ENCODE measurements around the gene EID3. TPM values are rescaled to one million over a fixed set of nuclear protein-coding genes. Genes with fewer than 3 reads are reported as not detected.
A peak's percentile ranks its signal among the peaks of the same experiment; 100 is the strongest.

EID3 gene
- total RNA-seq, 1 experiment from 2014 or later = 3.0 TPM

DNA sequence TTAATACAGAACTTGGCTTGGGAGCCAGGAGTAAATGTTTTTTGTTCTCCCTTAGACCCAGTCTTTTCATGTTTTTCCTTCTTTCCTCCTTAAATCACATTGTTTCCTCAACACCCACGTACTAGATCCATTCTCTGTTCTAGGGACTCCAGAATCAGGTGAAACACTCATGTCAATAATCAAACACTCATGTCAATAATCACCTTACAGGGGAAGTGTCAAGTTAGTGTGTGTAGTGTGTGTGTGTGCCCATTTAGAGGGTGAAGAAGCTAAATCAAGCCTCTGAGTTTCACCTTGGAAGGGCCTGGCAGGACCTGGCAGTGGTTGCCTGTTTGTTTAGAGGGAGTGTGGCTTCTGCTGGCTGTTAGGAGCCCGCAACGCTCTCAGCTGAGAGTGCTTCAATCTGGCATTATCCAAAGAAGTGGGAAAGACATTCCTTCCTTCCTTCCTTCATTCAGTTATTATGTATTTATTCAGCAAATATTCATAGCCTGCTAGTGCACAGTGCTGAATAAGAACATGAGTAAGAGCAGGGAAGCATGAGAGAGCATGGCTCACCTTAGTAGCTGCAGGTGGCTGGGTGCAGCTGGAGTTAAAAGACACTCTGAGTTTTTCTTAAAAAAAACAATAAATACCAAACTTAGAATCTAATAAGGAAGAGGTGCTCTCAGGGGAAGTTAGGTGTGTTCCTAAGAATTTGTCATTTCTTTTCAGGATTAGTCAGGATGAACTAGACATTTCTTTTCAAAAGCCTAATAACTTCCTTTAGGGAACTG is 17.6 kb upstream of the EID3 start:
- no peak for DNase-seq (ENCODE audit: unreplicated experiment)
- intact Hi-C loops (cut with micrococcal nuclease) = loop anchor here (1.0 to 5.0 kb wide), 2 partner anchors 67 to 149 kb away; partner anchors contain the start of gene NFYB
- BruUV-seq (replicated peaks) = TSS peak; percentile 68
- TF ChIP-seq, protein P1, sequence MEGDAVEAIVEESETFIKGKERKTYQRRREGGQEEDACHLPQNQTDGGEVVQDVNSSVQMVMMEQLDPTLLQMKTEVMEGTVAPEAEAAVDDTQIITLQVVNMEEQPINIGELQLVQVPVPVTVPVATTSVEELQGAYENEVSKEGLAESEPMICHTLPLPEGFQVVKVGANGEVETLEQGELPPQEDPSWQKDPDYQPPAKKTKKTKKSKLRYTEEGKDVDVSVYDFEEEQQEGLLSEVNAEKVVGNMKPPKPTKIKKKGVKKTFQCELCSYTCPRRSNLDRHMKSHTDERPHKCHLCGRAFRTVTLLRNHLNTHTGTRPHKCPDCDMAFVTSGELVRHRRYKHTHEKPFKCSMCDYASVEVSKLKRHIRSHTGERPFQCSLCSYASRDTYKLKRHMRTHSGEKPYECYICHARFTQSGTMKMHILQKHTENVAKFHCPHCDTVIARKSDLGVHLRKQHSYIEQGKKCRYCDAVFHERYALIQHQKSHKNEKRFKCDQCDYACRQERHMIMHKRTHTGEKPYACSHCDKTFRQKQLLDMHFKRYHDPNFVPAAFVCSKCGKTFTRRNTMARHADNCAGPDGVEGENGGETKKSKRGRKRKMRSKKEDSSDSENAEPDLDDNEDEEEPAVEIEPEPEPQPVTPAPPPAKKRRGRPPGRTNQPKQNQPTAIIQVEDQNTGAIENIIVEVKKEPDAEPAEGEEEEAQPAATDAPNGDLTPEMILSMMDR (IDR thresholded peaks at IDR 0.05; ENCODE audit: unreplicated experiment) = no peak
- ChIA-PET POLR2A (interaction anchor here (0.6 to 10.1 kb wide), 19 partner anchors 10 to 950 kb away, joined by 3 to 417 read pairs (median 12); partner anchors contain the start of genes APPL2, HSP90B1, NFYB and NOPCHAP1), CTCF (interaction anchor here (0.8 to 1.9 kb wide), 4 partner anchors 10 to 228 kb away, joined by 4 to 7 read pairs (median 5); no protein-coding TSS in a partner anchor)
- Mint-ChIP-seq H3K4me3 (ENCODE audit: unreplicated experiment) (peak overlapping the region; percentile 98), H3K4me1 (ENCODE audit: insufficient read depth, unreplicated experiment) (peaks cover 18% of the 10 kb centered on the region), H3K36me3 (ENCODE audit: insufficient read depth, unreplicated experiment) (peaks cover 22% of the 10 kb centered on the region), H3K27ac (ENCODE audit: low read depth, unreplicated experiment) (peak overlapping the region; percentile 100), H3K9me3 (ENCODE audit: unreplicated experiment) (no peaks in the 10 kb centered on the region), H3K27me3 (ENCODE audit: insufficient read depth, unreplicated experiment) (no peaks in the 10 kb centered on the region)

GRCh38 chr12:104286516-104287482 is 16.7 kb upstream of the EID3 start:
- TSS peak; percentile 67 for BruUV-seq (replicated peaks)
- peaks cover 31% of the 10 kb centered on the region for H3K36me3 Mint-ChIP-seq (ENCODE audit: insufficient read depth, unreplicated experiment)
- peak; percentile 99 for DNase-seq (ENCODE audit: unreplicated experiment)
- no peaks in the 10 kb centered on the region for H3K27me3 Mint-ChIP-seq (ENCODE audit: insufficient read depth, unreplicated experiment)
- intact Hi-C loops (cut with micrococcal nuclease) = loop anchor here (1.0 to 5.0 kb wide), 2 partner anchors 67 to 149 kb away; partner anchors contain the start of gene NFYB
- H3K4me1 Mint-ChIP-seq (ENCODE audit: insufficient read depth, unreplicated experiment) = peaks cover 14% of the 10 kb centered on the region
- TF ChIP-seq, protein P1 (IDR thresholded peaks at IDR 0.05; ENCODE audit: unreplicated experiment) = no peak
- H3K4me3 Mint-ChIP-seq (ENCODE audit: unreplicated experiment) = peak overlapping the region; percentile 98
- no peaks in the 10 kb centered on the region for H3K9me3 Mint-ChIP-seq (ENCODE audit: unreplicated experiment)
- ChIA-PET CTCF (interaction anchor here (0.6 to 2.9 kb wide), 15 partner anchors 11 to 1363 kb away, joined by 3 to 19 read pairs (median 5); partner anchors contain the start of gene NFYB), POLR2A (interaction anchor here (0.6 to 10.1 kb wide), 27 partner anchors 11 to 949 kb away, joined by 3 to 417 read pairs (median 8); partner anchors contain the start of genes APPL2, EID3, HSP90B1 and NFYB)
- peak overlapping the region; percentile 100 for H3K27ac Mint-ChIP-seq (ENCODE audit: low read depth, unreplicated experiment)

GRCh38 chr12:104288635-104289274 is 14.8 kb upstream of the EID3 start:
- Mint-ChIP-seq H3K27ac (ENCODE audit: low read depth, unreplicated experiment) (peak overlapping the region; percentile 100), H3K4me3 (ENCODE audit: unreplicated experiment) (peak overlapping the region; percentile 98), H3K36me3 (ENCODE audit: insufficient read depth, unreplicated experiment) (peaks cover 51% of the 10 kb centered on the region), H3K4me1 (ENCODE audit: insufficient read depth, unreplicated experiment) (peaks cover 27% of the 10 kb centered on the region), H3K27me3 (ENCODE audit: insufficient read depth, unreplicated experiment) (no peaks in the 10 kb centered on the region), H3K9me3 (ENCODE audit: unreplicated experiment) (no peaks in the 10 kb centered on the region)
- TF ChIP-seq, protein P1 (IDR thresholded peaks at IDR 0.05; ENCODE audit: unreplicated experiment) = no peak
- no TSS peak for BruUV-seq (replicated peaks)
- intact Hi-C loops (cut with micrococcal nuclease) = loop anchor here (1.0 to 5.0 kb wide), 2 partner anchors 87 to 151 kb away; partner anchors contain the start of gene NFYB
- peak; percentile 92 for DNase-seq (ENCODE audit: unreplicated experiment)
- CTCF ChIA-PET = interaction anchor here (0.6 to 2.9 kb wide), 18 partner anchors 9 to 819 kb away, joined by 3 to 19 read pairs (median 4); partner anchors contain the start of genes NFYB and WASHC4
- POLR2A ChIA-PET = interaction anchor here (0.6 to 10.1 kb wide), 33 partner anchors 9 to 821 kb away, joined by 3 to 417 read pairs (median 5); partner anchors contain the start of genes EID3, HSP90B1, NFYB and SLC41A2
